ENCODE measurements around the gene TESK1.

TESK1 gene

DNA sequence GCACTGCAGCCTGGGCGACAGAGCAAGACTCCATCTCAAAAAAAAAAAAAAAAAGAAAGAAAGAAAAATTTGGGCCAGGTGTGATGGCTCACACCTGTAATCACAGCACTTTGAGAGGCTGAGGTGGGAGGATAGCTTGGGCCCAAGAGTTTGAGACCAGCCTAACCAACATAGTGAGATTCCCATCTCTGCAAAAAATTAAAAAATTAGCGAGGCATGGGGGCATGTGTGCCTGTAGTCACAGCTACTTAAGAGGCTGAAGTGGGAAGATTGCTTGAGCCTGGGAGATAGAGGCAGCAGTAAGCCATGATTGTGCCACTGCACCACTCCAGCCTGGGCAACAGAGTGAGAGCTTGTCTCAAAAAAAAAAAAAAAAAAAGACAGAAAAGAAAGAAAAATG is 48.5 kb downstream of the TESK1 start:
- no peak for DNase-seq (ENCODE audit: low read depth)
- no peak overlapping the region for H3K4me3 ChIP-seq (replicated peaks; ENCODE audit: low read depth, low read length)
- TF ChIP-seq, protein P1, sequence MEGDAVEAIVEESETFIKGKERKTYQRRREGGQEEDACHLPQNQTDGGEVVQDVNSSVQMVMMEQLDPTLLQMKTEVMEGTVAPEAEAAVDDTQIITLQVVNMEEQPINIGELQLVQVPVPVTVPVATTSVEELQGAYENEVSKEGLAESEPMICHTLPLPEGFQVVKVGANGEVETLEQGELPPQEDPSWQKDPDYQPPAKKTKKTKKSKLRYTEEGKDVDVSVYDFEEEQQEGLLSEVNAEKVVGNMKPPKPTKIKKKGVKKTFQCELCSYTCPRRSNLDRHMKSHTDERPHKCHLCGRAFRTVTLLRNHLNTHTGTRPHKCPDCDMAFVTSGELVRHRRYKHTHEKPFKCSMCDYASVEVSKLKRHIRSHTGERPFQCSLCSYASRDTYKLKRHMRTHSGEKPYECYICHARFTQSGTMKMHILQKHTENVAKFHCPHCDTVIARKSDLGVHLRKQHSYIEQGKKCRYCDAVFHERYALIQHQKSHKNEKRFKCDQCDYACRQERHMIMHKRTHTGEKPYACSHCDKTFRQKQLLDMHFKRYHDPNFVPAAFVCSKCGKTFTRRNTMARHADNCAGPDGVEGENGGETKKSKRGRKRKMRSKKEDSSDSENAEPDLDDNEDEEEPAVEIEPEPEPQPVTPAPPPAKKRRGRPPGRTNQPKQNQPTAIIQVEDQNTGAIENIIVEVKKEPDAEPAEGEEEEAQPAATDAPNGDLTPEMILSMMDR (IDR thresholded peaks at IDR 0.05; ENCODE audit: low read length, missing control alignments): no peak

DNA sequence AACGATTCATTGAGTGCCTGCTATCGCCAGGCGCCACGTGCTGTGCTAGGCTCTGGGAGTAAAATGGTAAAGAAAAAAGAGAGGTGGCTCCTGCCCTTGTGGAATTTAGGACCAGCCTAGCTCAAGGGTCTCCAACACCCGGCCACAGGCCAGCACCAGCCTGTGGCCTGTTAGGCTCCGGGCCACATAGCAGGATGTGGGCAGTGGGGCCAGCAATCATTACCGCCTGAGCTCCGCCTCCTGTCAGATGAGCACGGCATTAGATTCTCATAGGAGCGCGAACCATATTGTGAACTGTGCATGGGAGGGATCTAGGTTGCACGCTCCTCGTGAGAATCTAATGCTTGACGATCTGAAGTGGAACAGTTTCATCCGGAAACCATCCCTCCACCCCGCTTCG is 51.3 kb downstream of the TESK1 start:
- no peak overlapping the region for H3K4me3 ChIP-seq (replicated peaks; ENCODE audit: low read depth, low read length)
- DNase-seq (ENCODE audit: low read depth): no peak
- TF ChIP-seq, protein P1 (IDR thresholded peaks at IDR 0.05; ENCODE audit: low read length, missing control alignments): no peak

- H3K4me3 ChIP-seq (replicated peaks; ENCODE audit: low read depth, low read length): peak overlapping the region; percentile 44
- DNase-seq (ENCODE audit: low read depth): peak; percentile 60
- TF ChIP-seq, protein P1 (IDR thresholded peaks at IDR 0.05; ENCODE audit: low read length, missing control alignments): no peak
Measured at GRCh38 chr9:35656831-35657545, 51.9 kb downstream of the TESK1 start.

- peak within 1 kb of the TSS; percentile 85 for H3K4me3 ChIP-seq (replicated peaks; ENCODE audit: low read depth, low read length)
- TF ChIP-seq, protein P1 (IDR thresholded peaks at IDR 0.05; ENCODE audit: low read length, missing control alignments): peak; percentile 19
- DNase-seq (ENCODE audit: low read depth): peak; percentile 100
Measured at GRCh38 chr9:35657546-35658136, 52.6 kb downstream of the TESK1 start, which contains the start of gene RMRP. TSS of gene RMRP (minus strand) at chr9:35658019.

- peak; percentile 86 for DNase-seq (ENCODE audit: low read depth)
- peak within 1 kb of the TSS; percentile 85 for H3K4me3 ChIP-seq (replicated peaks; ENCODE audit: low read depth, low read length)
- TF ChIP-seq, protein P1 (IDR thresholded peaks at IDR 0.05; ENCODE audit: low read length, missing control alignments): peak; percentile 40
Measured at GRCh38 chr9:35658137-35658967, 53.3 kb downstream of the TESK1 start, which contains the start of gene CCDC107. TSS of gene CCDC107 (plus strand) at chr9:35658292. CDS start at chr9:35658380, 88 bp downstream.

DNA sequence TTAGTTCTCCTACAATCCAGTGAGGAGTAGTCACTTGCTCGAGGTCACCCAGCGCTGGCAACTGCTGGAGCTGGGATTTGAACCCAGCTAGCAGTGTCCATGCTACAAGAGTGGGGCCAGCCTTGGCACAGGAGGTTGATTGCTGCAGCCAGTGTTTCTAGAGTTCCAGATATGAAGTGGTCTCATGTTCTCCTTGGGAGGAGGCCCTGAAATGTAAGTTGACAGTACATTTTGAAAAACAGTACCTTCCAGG is 53.8 kb downstream of the TESK1 start:
- TF ChIP-seq, protein P1 (IDR thresholded peaks at IDR 0.05; ENCODE audit: low read length, missing control alignments): no peak
- H3K4me3 ChIP-seq (replicated peaks; ENCODE audit: low read depth, low read length): peak overlapping the region; percentile 85
- peak; percentile 56 for DNase-seq (ENCODE audit: low read depth)

Measured in fibroblast of pulmonary artery (primary cell).